ENCODE results near the gene CORO1A.
"Not testable (repeated sequence)": the region's sequence is repeated elsewhere in the genome, so short reads cannot be mapped to it uniquely, and the experiment has no call there.

The CORO1A gene

DNA sequence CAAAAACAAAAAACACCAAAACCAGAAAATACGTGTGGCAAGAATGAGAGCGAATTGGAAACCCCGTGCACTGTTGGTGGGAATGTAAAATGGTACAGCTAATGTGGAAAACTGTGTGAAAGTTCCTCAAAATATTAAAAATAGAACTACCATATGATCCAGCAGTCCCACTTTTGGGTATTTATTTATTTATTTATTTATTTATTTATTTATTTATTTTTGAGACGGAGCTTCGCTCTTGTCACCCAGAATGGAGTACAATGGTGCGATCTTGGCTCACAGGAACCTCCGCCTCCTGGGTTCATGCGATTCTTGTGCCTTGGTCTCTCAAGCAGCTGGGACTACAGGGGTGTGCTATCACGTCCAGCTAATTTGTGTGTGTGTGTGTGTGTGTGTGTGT lies 30.9 kb upstream of the CORO1A start:
- no peak for DNase-seq (ENCODE audit: low read depth)
- TF ChIP-seq, protein P1, sequence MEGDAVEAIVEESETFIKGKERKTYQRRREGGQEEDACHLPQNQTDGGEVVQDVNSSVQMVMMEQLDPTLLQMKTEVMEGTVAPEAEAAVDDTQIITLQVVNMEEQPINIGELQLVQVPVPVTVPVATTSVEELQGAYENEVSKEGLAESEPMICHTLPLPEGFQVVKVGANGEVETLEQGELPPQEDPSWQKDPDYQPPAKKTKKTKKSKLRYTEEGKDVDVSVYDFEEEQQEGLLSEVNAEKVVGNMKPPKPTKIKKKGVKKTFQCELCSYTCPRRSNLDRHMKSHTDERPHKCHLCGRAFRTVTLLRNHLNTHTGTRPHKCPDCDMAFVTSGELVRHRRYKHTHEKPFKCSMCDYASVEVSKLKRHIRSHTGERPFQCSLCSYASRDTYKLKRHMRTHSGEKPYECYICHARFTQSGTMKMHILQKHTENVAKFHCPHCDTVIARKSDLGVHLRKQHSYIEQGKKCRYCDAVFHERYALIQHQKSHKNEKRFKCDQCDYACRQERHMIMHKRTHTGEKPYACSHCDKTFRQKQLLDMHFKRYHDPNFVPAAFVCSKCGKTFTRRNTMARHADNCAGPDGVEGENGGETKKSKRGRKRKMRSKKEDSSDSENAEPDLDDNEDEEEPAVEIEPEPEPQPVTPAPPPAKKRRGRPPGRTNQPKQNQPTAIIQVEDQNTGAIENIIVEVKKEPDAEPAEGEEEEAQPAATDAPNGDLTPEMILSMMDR (IDR thresholded peaks at IDR 0.05; ENCODE audit: low read length, missing control alignments) = no peak
- no peak overlapping the region for H3K4me3 ChIP-seq (replicated peaks; ENCODE audit: low read depth, low read length)

DNA sequence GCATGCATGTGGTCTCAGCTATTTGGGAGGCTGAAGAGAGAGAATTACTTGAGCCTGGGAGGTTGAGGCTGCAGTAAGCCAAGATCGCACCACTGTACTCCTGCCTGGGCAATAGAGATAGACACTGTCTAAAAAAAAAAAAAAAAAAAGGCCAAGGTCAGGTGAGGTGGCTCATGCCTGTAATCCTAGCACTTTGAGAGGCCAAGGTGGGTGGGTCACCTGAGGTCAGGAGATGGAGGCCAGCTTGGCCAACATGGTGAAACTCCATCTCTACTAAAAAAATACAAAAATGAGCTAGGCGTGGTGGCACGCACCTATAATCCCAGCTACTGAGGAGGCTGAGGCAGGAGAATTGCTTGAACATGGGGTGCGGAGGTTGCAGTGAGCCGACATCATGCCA lies 28.2 kb upstream of the CORO1A start:
- TF ChIP-seq, protein P1 (IDR thresholded peaks at IDR 0.05; ENCODE audit: low read length, missing control alignments) = no peak
- DNase-seq (ENCODE audit: low read depth) = no peak
- H3K4me3 ChIP-seq (replicated peaks; ENCODE audit: low read depth, low read length) = no peak overlapping the region

DNA sequence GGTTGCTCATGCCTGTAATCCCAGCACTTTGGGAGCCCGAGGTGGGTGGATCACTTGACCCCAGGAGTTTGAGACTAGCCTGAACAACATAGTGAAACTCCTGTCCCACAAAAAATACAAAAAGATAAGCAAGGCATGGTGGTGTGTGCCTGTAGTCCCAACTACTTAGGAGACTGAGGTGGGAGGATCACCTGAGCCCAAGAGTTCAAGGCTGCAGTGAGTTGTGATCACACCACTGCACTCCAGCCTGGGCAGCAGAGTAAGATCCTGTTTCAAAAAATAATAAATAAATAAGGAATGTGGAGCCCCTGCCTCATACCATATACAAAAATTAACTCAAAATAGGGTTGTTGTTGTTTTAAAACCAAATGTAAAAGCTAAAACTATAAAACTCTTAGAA lies 26.2 kb upstream of the CORO1A start:
- TF ChIP-seq, protein P1 (IDR thresholded peaks at IDR 0.05; ENCODE audit: low read length, missing control alignments) = no peak
- DNase-seq (ENCODE audit: low read depth) = no peak
- H3K4me3 ChIP-seq (replicated peaks; ENCODE audit: low read depth, low read length) = no peak overlapping the region

DNA sequence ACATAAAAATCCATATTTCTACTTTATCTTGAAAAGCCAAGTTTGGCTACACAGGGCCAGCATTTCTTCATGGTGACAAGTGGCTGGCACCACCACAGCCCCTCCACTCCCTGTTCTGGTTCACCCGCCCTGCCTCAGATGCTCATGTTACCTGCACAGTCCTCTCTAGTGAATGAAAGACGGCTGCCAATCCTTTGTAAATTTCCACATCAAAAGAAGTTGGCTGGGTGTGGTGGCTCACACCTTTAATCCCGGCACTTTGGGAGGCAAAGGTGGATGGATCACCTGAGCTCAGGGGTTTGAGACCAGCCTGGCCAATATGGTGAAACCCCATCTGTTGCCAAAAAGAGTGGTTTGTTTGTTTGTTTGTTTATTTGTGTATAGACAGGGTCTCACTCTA lies 19.9 kb upstream of the CORO1A start:
- no peak for DNase-seq (ENCODE audit: low read depth)
- H3K4me3 ChIP-seq (replicated peaks; ENCODE audit: low read depth, low read length) = no peak overlapping the region

DNA sequence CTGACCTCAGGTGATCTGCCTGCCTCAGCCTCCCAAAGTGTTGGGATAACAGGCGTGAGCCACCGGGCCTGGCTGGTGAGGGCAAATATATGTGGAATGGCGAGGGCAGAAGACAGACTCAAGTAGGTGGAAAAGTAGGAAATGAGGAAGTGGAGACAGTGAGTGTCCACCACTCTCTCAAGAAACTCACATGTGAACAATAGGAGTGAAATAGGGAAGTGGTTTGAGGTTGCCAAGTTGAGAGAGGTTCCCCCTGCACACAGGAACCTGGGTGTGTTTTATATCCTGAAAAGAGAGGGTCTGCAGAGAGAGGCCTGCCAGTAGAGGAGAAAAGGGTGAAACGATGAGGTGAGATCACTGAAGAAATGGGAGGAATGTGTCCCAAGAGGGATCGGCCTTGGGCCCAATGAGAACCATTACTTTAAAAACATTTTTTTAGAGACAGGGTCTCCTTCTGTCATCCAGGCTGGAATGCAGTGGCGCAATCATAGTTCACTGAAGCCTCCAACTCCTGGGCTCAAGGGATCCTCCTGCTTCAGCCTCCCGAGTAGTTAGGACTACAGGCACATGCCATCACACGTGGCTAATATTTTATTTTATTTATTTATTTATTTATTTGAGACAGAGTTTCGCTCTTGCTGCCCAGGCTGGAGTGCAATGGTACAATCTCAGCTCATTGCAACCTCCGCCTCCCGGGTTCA lies 17.1 kb upstream of the CORO1A start:
- TF ChIP-seq, protein P1 (IDR thresholded peaks at IDR 0.05; ENCODE audit: low read length, missing control alignments) = no peak
- no peak overlapping the region for H3K4me3 ChIP-seq (replicated peaks; ENCODE audit: low read depth, low read length)
- DNase-seq (ENCODE audit: low read depth) = no peak

More for the DNA sequence above, 19.9 kb upstream of the CORO1A start:
- TF ChIP-seq, protein P1 (IDR thresholded peaks at IDR 0.05; ENCODE audit: low read length, missing control alignments) = no peak

DNA sequence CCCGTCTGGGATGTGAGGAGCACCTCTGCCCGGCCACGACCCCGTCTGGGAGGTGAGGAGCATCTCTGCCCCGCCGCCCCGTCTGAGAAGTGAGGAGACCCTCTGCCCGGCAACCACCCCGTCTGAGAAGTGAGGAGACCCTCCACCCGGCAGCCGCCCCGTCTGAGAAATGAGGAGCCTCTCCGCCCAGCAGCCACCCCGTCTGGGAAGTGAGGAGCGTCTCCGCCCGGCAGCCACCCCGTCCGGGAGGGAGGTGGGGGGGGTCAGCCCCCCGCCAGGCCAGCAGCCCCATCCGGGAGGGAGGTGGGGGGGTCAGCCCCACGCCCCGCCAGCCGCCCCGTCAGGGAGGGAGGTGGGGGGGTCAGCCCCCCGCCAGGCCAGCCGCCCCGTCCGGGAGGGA lies 14.7 kb upstream of the CORO1A start:
- not testable (repeated sequence) for H3K4me3 ChIP-seq (replicated peaks; ENCODE audit: low read depth, low read length); DNase-seq (ENCODE audit: low read depth)

DNA sequence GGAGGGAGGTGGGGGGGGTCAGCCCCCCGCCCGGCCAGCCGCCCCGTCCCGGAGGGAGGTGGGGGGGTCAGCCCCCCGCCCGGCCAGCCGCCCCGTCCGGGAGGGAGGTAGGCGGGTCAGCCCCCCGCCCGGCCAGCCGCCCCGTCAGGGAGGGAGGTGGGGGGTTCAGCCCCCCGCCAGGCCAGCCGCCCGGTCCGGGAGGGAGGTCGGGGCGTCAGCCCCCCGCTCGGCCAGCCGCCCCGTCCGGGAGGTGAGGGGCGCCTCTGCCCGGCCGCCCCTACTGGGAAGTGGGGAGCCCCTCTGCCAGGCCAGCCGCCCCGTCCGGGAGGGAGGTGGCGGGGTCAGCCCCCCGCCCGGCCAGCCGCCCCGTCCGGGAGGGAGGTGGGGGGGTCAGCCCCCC lies 14.0 kb upstream of the CORO1A start:
- DNase-seq (ENCODE audit: low read depth); H3K4me3 ChIP-seq (replicated peaks; ENCODE audit: low read depth, low read length): not testable (repeated sequence)

DNA sequence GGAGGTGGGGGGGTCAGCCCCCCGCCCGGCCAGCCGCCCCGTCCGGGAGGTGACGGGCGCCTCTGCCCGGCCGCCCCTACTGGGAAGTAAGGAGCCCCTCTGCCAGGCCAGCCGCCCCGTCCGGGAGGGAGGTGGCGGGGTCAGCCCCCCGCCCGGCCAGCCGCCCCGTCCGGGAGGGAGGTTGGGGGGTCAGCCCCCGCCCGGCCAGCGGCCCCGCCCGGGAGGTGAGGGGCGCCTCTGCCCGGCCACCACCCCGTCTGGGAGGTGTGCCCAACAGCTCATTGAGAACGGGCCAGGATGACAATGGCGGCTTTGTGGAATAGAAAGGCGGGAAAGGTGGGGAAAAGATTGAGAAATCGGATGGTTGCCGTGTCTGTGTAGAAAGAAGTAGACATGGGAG lies 13.3 kb upstream of the CORO1A start:
- not testable (repeated sequence) for H3K4me3 ChIP-seq (replicated peaks; ENCODE audit: low read depth, low read length); DNase-seq (ENCODE audit: low read depth)
